HCT116 (cell line): Measurements from ENCODE around the gene CSRP3. TPM values are rescaled to one million over a fixed set of nuclear protein-coding genes. Genes with fewer than 3 reads are reported as not detected.

Experiments
- ATAC-seq: fragments of 200-7000 bp; cut with Tn5 transposase; 2 replicates; pipeline ENCODE4 v1.9.1; 2020; ENCODE audit warnings: mild to moderate bottlenecking, moderate library complexity
- BruUV-seq: library from RNA; stranded (reverse); fragments of 400-500 nt; replicated peaks from 2 replicates; lab custom pipeline; 2021; lab: Mats Ljungman, UMichigan
- CTCF ChIA-PET: fragments of 300-600 bp; sonication (Branson Sonifier 250); formaldehyde crosslinking; loops from one replicate; lab custom pipeline; 2021; ENCODE audit warnings: antibody characterized with exemption; lab: Charles Lee
- POLR2A ChIA-PET: fragments of 300-600, 350-600 bp; sonication (Branson Sonifier 250); formaldehyde crosslinking; loops from one replicate; lab custom pipeline; 2021; ENCODE audit warnings: antibody characterized with exemption; lab: Charles Lee
- RAD21 ChIA-PET, 2 experiments: fragments of 300-600 bp; sonication (Branson Sonifier 250); formaldehyde crosslinking; loops; one replicate each; lab custom pipeline; 2023; ENCODE audit warnings: low total read pairs in 2 of 2; ENCODE audit not compliant: uncharacterized antibody in 2 of 2, unreplicated experiment in 2 of 2, low non-redundant PET in 1 of 2; lab: Charles Lee
- DNase-seq: peaks from one replicate; pipeline ENCODE4 v3.0.0-alpha.2; 2010; ENCODE audit warnings: low read depth, low spot score
- H2AFZ ChIP-seq: fragments of 200-600 bp; shearing (Covaris generic), sonication (generic); 2 replicates; pipeline ENCODE4 v1.6.1; 2017; ENCODE audit warnings: low read depth, mixed run types, mixed read lengths, antibody characterized with exemption, low read length; ENCODE audit not compliant: poor library complexity, severe bottlenecking
- H3K27ac ChIP-seq: 2 replicates; pipeline ENCODE4 v1.5.1; 2012; ENCODE audit warnings: low read depth, low read length
- H3K27me3 ChIP-seq: fragments of 200-600 bp; sonication (generic); 2 replicates; pipeline ENCODE4 v1.6.1; 2016; ENCODE audit warnings: mixed run types, low read length, mixed read lengths; ENCODE audit not compliant: insufficient read depth
- H3K36me3 ChIP-seq, 2 experiments: fragments of 200-500 bp in 1 of 2; fragments of 200-600 bp in 1 of 2; sonication (Bioruptor generic) in 1 of 2; sonication (generic) in 1 of 2; 2 replicates each; pipeline versions ENCODE4 v1.5.1 to v1.6.1; 2014 to 2016; ENCODE audit warnings: low read length in 2 of 2, inconsistent platforms in 1 of 2, mixed read lengths in 1 of 2, mixed run types in 1 of 2; ENCODE audit not compliant: insufficient read depth in 2 of 2, control insufficient read depth in 1 of 2
- H3K4me1 ChIP-seq, 2 experiments: fragments of 200-600 bp in 1 of 2; sonication (generic) in 1 of 2; 2 replicates each; pipeline versions ENCODE4 v1.5.1 to v1.6.1; 2012 to 2017; ENCODE audit warnings: low read length in 2 of 2, inconsistent platforms in 1 of 2, mild to moderate bottlenecking in 1 of 2, mixed read lengths in 1 of 2, mixed run types in 1 of 2, moderate library complexity in 1 of 2; ENCODE audit not compliant: insufficient read depth in 2 of 2, control insufficient read depth in 1 of 2
- H3K4me2 ChIP-seq: fragments of 200-600 bp; sonication (generic); 2 replicates; pipeline ENCODE4 v1.6.1; 2017; ENCODE audit warnings: mixed run types, low read length, mixed read lengths
- H3K4me3 ChIP-seq, 2 experiments: fragments of 200-600 bp in 1 of 2; sonication (generic) in 1 of 2; replicated peaks in 1 of 2; 2 replicates each; pipeline ENCODE4 v1.5.1; 2011 to 2016; ENCODE audit warnings: low read length in 2 of 2, control low read depth in 1 of 2, low read depth in 1 of 2, mild to moderate bottlenecking in 1 of 2, mixed read lengths in 1 of 2, mixed run types in 1 of 2
- H3K79me2 ChIP-seq: fragments of 200-600 bp; sonication (generic); 2 replicates; pipeline ENCODE4 v1.6.1; 2017; ENCODE audit warnings: mild to moderate bottlenecking, mixed run types, low read length, moderate library complexity, mixed read lengths; ENCODE audit not compliant: insufficient read depth
- H3K9ac ChIP-seq: fragments of 200-600 bp; sonication (generic); 2 replicates; pipeline ENCODE4 v1.6.1; 2016; ENCODE audit warnings: low read length, mixed read lengths
- H3K9me2 ChIP-seq: fragments of 200-600 bp; sonication (generic), shearing (Covaris generic); 2 replicates; pipeline ENCODE4 v1.6.1; 2017; ENCODE audit warnings: mixed run types, mild to moderate bottlenecking, moderate library complexity; ENCODE audit not compliant: insufficient read depth
- H3K9me3 ChIP-seq, 2 experiments: fragments of 200-500 bp in 1 of 2; fragments of 200-600 bp in 1 of 2; sonication (Bioruptor generic) in 1 of 2; sonication (generic) in 1 of 2; 2 replicates each; pipeline ENCODE4 v1.6.1; 2014 to 2017; ENCODE audit warnings: low read length in 2 of 2, mixed read lengths in 2 of 2, inconsistent platforms in 1 of 2, low read depth in 1 of 2, mild to moderate bottlenecking in 1 of 2, mixed run types in 1 of 2, moderate library complexity in 1 of 2; ENCODE audit not compliant: control insufficient read depth in 1 of 2, insufficient read depth in 1 of 2
- H4K20me1 ChIP-seq: fragments of 200-600 bp; sonication (generic), shearing (Covaris generic); 2 replicates; pipeline ENCODE4 v1.6.1; 2017; ENCODE audit warnings: mixed run types, mild to moderate bottlenecking, moderate library complexity; ENCODE audit not compliant: insufficient read depth
- EZH2phosphoT487 ChIP-seq: fragments of 200-600 bp; IDR thresholded peaks from 2 replicates; pipeline ENCODE4 v1.6.1; 2018; ENCODE audit warnings: antibody characterized with exemption, borderline replicate concordance
- POLR2AphosphoS5 ChIP-seq: IDR thresholded peaks from 2 replicates; pipeline ENCODE4 v1.6.1; 2011; ENCODE audit warnings: mild to moderate bottlenecking, low read depth, low read length, moderate library complexity
- intact Hi-C: fragments of 100-400 bp; cut with micrococcal nuclease; formaldehyde crosslinking; loops from 2 replicates; pipeline ENCODE4 v1.10.0; 2022
- total RNA-seq: library from RNA; stranded (reverse); gene quantifications from one replicate; pipeline ENCODE4 v1.2.1, GENCODE V29; 2021; ENCODE audit not compliant: unreplicated experiment
- TF ChIP-seq, protein P1 (sequence below): IDR thresholded peaks from 2 replicates; pipeline ENCODE4 v1.6.1; 2011; ENCODE audit warnings: mild to moderate bottlenecking, low read length, moderate library complexity; ENCODE audit not compliant: insufficient replicate concordance; ENCODE audit errors: extremely low read depth

CSRP3 gene
- total RNA-seq, 1 experiment from 2014 or later = not detected

DNA sequence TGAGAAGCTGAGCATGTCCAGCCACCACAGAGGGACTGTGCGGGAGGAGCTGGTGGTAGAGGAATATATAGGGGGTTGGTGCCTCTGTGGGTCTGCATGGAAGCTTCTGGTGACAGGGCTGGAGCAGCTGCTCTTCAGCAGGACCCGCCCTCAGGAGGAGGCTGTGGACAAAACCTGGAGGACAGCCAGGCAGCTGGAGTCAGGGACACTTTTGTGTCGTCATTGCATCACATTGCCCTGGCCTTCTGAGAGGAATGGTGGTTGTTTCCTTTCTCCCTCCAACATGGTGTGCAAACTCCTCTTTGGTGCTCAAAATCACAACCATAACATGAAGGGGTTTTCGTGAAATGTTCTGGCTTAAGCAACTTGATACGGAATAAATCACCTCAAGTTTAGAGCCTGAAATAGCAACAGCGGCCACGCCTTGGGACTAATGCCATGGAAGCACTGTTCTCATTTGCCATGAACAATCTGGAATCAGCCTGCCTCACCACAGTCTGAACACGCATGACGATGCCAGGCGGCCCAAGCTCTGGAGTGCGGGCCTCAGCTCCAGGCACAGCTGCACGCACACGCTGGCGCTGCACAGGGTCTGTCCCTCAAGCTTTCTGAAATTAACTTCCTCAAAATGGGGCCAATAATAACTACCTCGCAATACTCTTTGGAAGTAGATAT is 17.1 kb upstream of the CSRP3 start:
- TF ChIP-seq, protein P1, sequence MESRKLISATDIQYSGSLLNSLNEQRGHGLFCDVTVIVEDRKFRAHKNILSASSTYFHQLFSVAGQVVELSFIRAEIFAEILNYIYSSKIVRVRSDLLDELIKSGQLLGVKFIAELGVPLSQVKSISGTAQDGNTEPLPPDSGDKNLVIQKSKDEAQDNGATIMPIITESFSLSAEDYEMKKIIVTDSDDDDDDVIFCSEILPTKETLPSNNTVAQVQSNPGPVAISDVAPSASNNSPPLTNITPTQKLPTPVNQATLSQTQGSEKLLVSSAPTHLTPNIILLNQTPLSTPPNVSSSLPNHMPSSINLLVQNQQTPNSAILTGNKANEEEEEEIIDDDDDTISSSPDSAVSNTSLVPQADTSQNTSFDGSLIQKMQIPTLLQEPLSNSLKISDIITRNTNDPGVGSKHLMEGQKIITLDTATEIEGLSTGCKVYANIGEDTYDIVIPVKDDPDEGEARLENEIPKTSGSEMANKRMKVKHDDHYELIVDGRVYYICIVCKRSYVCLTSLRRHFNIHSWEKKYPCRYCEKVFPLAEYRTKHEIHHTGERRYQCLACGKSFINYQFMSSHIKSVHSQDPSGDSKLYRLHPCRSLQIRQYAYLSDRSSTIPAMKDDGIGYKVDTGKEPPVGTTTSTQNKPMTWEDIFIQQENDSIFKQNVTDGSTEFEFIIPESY = no peak
- DNase-seq = no peak
- H3K27me3 ChIP-seq = peaks cover 3% of the 10 kb centered on the region; the same call in 1 of the 2 replicates
- H3K9me2 ChIP-seq = no peaks in the 10 kb centered on the region
- H3K9ac ChIP-seq = no peak overlapping the region
- ChIA-PET POLR2A (no interaction called here), CTCF (no interaction called here), RAD21 (no interaction called here)
- no peaks in the 10 kb centered on the region for H3K4me1 ChIP-seq
- no peaks in the 10 kb centered on the region for H4K20me1 ChIP-seq
- H3K4me2 ChIP-seq = no peak overlapping the region
- H3K36me3 ChIP-seq = peaks cover 0 to under 1% of the 10 kb centered on the region in 2 experiments; a peak in 2 of 4 replicates
- no TSS peak for BruUV-seq
- H2AFZ ChIP-seq = no peak overlapping the region
- H3K79me2 ChIP-seq = no peaks in the 10 kb centered on the region
- intact Hi-C loops = no loop called here
- no peak overlapping the region for H3K27ac ChIP-seq
- no peak for ATAC-seq
- H3K9me3 ChIP-seq = no peaks in the 10 kb centered on the region
- H3K4me3 ChIP-seq = no peak overlapping the region

DNA sequence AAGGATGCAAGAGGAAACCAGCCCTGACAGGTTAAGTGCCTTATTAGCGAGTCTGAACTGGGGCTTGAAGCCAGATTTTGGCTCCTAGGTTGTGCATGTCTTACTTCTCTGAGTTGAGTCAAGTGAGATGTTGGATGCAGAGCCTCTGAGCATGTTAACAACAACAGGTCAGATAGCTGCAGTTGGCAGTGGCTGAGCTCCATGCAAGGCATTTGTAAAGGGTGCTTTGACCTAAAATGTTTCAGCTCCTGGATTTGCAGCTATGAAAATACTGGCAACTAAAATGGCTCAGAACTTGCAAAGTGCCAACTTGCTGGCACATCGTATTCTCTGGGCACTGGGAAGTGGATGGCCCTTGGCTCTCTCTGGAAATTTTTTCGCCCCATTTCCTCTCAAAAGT is 16.4 kb upstream of the CSRP3 start:
- Histone ChIP-seq H3K9me2 (no peaks in the 10 kb centered on the region), H3K27ac (no peak overlapping the region), H3K79me2 (no peaks in the 10 kb centered on the region), H3K27me3 (peaks cover 10% of the 10 kb centered on the region), H4K20me1 (no peaks in the 10 kb centered on the region), H3K36me3 (no peaks in the 10 kb centered on the region; a peak in 1 of 4 replicates), H3K9ac (no peak overlapping the region), H2AFZ (no peak overlapping the region), H3K9me3 (no peaks in the 10 kb centered on the region), H3K4me3 (no peak overlapping the region), H3K4me1 (no peaks in the 10 kb centered on the region), H3K4me2 (no peak overlapping the region)
- DNase-seq (no peak), ATAC-seq (no peak)
- ChIA-PET CTCF (no interaction called here), RAD21 (no interaction called here), POLR2A (no interaction called here)
- TF ChIP-seq POLR2AphosphoS5 (no peak), EZH2phosphoT487 (no peak)
- no TSS peak for BruUV-seq
- intact Hi-C loops = no loop called here
